HepG2 (cell line): ENCODE results near the gene C5orf24. TPM values are rescaled to one million over a fixed set of nuclear protein-coding genes. Genes with fewer than 3 reads are reported as not detected.

Experiments used
- BCL6 ChIP-seq: IDR thresholded peaks from 2 replicates; pipeline ENCODE4 v1.6.1; 2016; ENCODE audit warnings: missing genetic modification reagents, missing compliant biosample characterization
- CBX1 ChIP-seq: IDR thresholded peaks from one replicate; pipeline ENCODE4 v1.6.1; 2016; ENCODE audit warnings: antibody characterized with exemption, low read depth
- CENPX ChIP-seq: sonication (generic); formaldehyde crosslinking; IDR thresholded peaks from 2 replicates; pipeline ENCODE4 v1.9.0; 2021; ENCODE audit warnings: mild to moderate bottlenecking, missing genetic modification reagents, moderate library complexity
- DNMT3B ChIP-seq: conservative IDR thresholded peaks from 2 replicates; pipeline ENCODE4 v1.6.1; 2016; ENCODE audit warnings: missing biosample characterization, control low read depth
- HDAC2 ChIP-seq: sonication (generic); formaldehyde crosslinking; IDR thresholded peaks from 2 replicates; pipeline ENCODE4 v1.4.0; 2020; ENCODE audit warnings: missing genetic modification reagents
- HMG20B ChIP-seq: conservative IDR thresholded peaks from 2 replicates; pipeline ENCODE4 v1.6.1; 2016; ENCODE audit warnings: missing genetic modification reagents, missing compliant biosample characterization
- HNRNPH1 ChIP-seq: fragments of 200-400 bp; formaldehyde crosslinking; optimal IDR thresholded peaks from 2 replicates; pipeline ENCODE3; 2017; ENCODE audit warnings: mild to moderate bottlenecking, low read depth, low read length
- HOXA7 ChIP-seq: sonication (generic); formaldehyde crosslinking; IDR thresholded peaks from 2 replicates; pipeline ENCODE4 v1.8.1; 2022; ENCODE audit warnings: mild to moderate bottlenecking, missing genetic modification reagents, moderate library complexity
- KDM3A ChIP-seq: IDR thresholded peaks from 2 replicates; pipeline ENCODE4 v1.6.1; 2018; ENCODE audit warnings: low read depth, missing compliant biosample characterization
- KMT2B ChIP-seq: IDR thresholded peaks from 2 replicates; pipeline ENCODE4 v1.6.1; 2016; ENCODE audit warnings: missing genetic modification reagents, missing compliant biosample characterization
- MXD4 ChIP-seq: IDR thresholded peaks from 2 replicates; pipeline ENCODE4 v1.6.1; 2016; ENCODE audit warnings: mild to moderate bottlenecking, missing biosample characterization, missing genetic modification reagents
- MYPOP ChIP-seq: sonication (generic); formaldehyde crosslinking; IDR thresholded peaks from 2 replicates; pipeline ENCODE4 v1.8.1; 2023; ENCODE audit warnings: mild to moderate bottlenecking, moderate library complexity, missing genetic modification reagents
- PLRG1 ChIP-seq: fragments of 450-650 bp; conservative IDR thresholded peaks from 2 replicates; pipeline ENCODE4 v1.6.1; 2016
- STAG1 ChIP-seq: sonication (generic); formaldehyde crosslinking; IDR thresholded peaks from 2 replicates; pipeline ENCODE4 v1.4.0; 2020; ENCODE audit warnings: missing genetic modification reagents
- STAT5B ChIP-seq: sonication (generic); formaldehyde crosslinking; IDR thresholded peaks from 2 replicates; pipeline ENCODE4 v1.4.0; 2020; ENCODE audit warnings: missing genetic modification reagents
- ZFP91 ChIP-seq: sonication (generic); formaldehyde crosslinking; IDR thresholded peaks from 2 replicates; pipeline ENCODE4 v1.9.0; 2022; ENCODE audit warnings: missing genetic modification reagents, mild to moderate bottlenecking, borderline replicate concordance
- ZMYM3 ChIP-seq: sonication (generic); formaldehyde crosslinking; IDR thresholded peaks from 2 replicates; pipeline ENCODE4 v1.5.1; 2020; ENCODE audit warnings: mild to moderate bottlenecking, missing genetic modification reagents
- ZNF235 ChIP-seq: sonication (generic); formaldehyde crosslinking; IDR thresholded peaks from 2 replicates; pipeline ENCODE4 v1.8.1; 2023; ENCODE audit warnings: mild to moderate bottlenecking, missing genetic modification reagents, borderline replicate concordance
- ZNF275 ChIP-seq: sonication (generic); formaldehyde crosslinking; IDR thresholded peaks from 2 replicates; pipeline ENCODE4 v1.8.0; 2022; ENCODE audit warnings: missing genetic modification reagents, mild to moderate bottlenecking, inconsistent platforms, borderline replicate concordance
- ZNF432 ChIP-seq: sonication (generic); formaldehyde crosslinking; IDR thresholded peaks from 2 replicates; pipeline ENCODE4 v1.5.0; 2020; ENCODE audit warnings: missing genetic modification reagents, mild to moderate bottlenecking, borderline replicate concordance
- ZNF562 ChIP-seq: sonication (generic); formaldehyde crosslinking; IDR thresholded peaks from 2 replicates; pipeline ENCODE4 v1.8.0; 2022; ENCODE audit warnings: missing genetic modification reagents, borderline replicate concordance
- ZNF614 ChIP-seq: IDR thresholded peaks from 2 replicates; pipeline ENCODE4 v1.6.1; 2018; ENCODE audit warnings: missing biosample characterization, missing genetic modification reagents, inconsistent platforms, borderline replicate concordance
- ZNF724P ChIP-seq: sonication (generic); formaldehyde crosslinking; IDR thresholded peaks from 2 replicates; pipeline ENCODE4 v1.8.0; 2022; ENCODE audit warnings: missing genetic modification reagents, borderline replicate concordance
- ZSCAN31 ChIP-seq: sonication (generic); formaldehyde crosslinking; IDR thresholded peaks from 2 replicates; pipeline ENCODE4 v1.5.0; 2020; ENCODE audit warnings: low read depth, mild to moderate bottlenecking, missing genetic modification reagents
- ZXDC ChIP-seq: sonication (generic); formaldehyde crosslinking; IDR thresholded peaks from 2 replicates; pipeline ENCODE4 v1.5.0; 2020; ENCODE audit warnings: mild to moderate bottlenecking, missing genetic modification reagents
- polyA plus RNA-seq, 8 experiments: library from polyadenylated mRNA; depleted of rRNA in 3 of 8; stranded (reverse) in 7 of 8; unstranded in 1 of 8; fragments of >200 nt; fragmentation: Illumina TruSeq in 4 of 8; extraction: Trizol in 4 of 8; gene quantifications; 2 replicates each; pipeline versions ENCODE4 v1.2.1 to v1.2.3, GENCODE V29; 2011 to 2016; ENCODE audit warnings: low read depth in 4 of 8, missing spikeins in 1 of 8, mixed read lengths in 1 of 8; ENCODE audit not compliant: insufficient read depth in 1 of 8
- total RNA-seq, 5 experiments: library from RNA; depleted of rRNA; stranded (reverse); fragments of >200 nt; fragmentation: Illumina TruSeq; extraction: Trizol; gene quantifications; 2 replicates each; pipeline ENCODE4 v1.2.3, GENCODE V29; 2016; ENCODE audit warnings: low read depth in 1 of 5

Gene C5orf24
- total and polyA plus RNA-seq, 2 of the 13 experiments (the other 11 are each of a cell fraction or from before 2014, with no cell fraction given) = 34.6 to 41.5 TPM

- TF ChIP-seq ZFP91 (CRISPR knock-in tag) = peak; percentile 71; the same call in 1 of the 2 replicates
- TF ChIP-seq STAT5B (CRISPR knock-in tag) = no peak
- TF ChIP-seq STAG1 (CRISPR knock-in tag) = peak; percentile 77
- TF ChIP-seq ZSCAN31 (CRISPR knock-in tag) = peak; percentile 96
- 0 out of 2 replicates have a peak, but pooled peaks have one; percentile 20 for TF ChIP-seq ZNF235 (CRISPR knock-in tag)
- no peak for TF ChIP-seq CENPX
- TF ChIP-seq DNMT3B (CRISPR knock-in tag) = no peak
- TF ChIP-seq BCL6 (CRISPR knock-in tag) = 0 out of 2 replicates have a peak, but pooled peaks have one; percentile 32
- no peak for TF ChIP-seq MXD4 (CRISPR knock-in tag)
- no peak; the same call in 1 of the 2 replicates for TF ChIP-seq ZNF724P
- TF ChIP-seq CBX1 = no peak
- TF ChIP-seq ZNF614 (CRISPR knock-in tag) = peak; percentile 83; the same call in 1 of the 2 replicates
- TF ChIP-seq ZNF562 = 0 out of 2 replicates have a peak, but pooled peaks have one; percentile 73
- TF ChIP-seq HOXA7 (CRISPR knock-in tag) = no peak
- TF ChIP-seq ZNF432 (CRISPR knock-in tag) = no peak
- peak; percentile 29; the same call in 1 of the 2 replicates for TF ChIP-seq ZNF275 (CRISPR knock-in tag)
- peak; percentile 87 for TF ChIP-seq ZMYM3 (CRISPR knock-in tag)
- no peak for TF ChIP-seq ZXDC (CRISPR knock-in tag)
- peak; percentile 69; the same call in 1 of the 2 replicates for TF ChIP-seq HDAC2 (CRISPR knock-in tag)
- TF ChIP-seq MYPOP (CRISPR knock-in tag) = peak; percentile 94
- TF ChIP-seq KDM3A (CRISPR knock-in tag) = peak; percentile 89; the same call in 1 of the 2 replicates
- no peak for TF ChIP-seq HNRNPH1
- no peak for TF ChIP-seq PLRG1
- TF ChIP-seq KMT2B (CRISPR knock-in tag) = peak; percentile 54; the same call in 1 of the 2 replicates
- TF ChIP-seq HMG20B = no peak
These were observed 59.0 kb downstream of the C5orf24 start, which contains the start of gene PCBD2 (continued) for GRCh38 chr5:134904610-134905245.
